ENCODE data around the gene PLPP6.

GRCh38 chr9:4667681-4668080 lies 5.6 kb downstream of the PLPP6 start:
- no peak for TF ChIP-seq POLR2AphosphoS5 (IDR thresholded peaks at IDR 0.05)
- TF ChIP-seq, protein P1, sequence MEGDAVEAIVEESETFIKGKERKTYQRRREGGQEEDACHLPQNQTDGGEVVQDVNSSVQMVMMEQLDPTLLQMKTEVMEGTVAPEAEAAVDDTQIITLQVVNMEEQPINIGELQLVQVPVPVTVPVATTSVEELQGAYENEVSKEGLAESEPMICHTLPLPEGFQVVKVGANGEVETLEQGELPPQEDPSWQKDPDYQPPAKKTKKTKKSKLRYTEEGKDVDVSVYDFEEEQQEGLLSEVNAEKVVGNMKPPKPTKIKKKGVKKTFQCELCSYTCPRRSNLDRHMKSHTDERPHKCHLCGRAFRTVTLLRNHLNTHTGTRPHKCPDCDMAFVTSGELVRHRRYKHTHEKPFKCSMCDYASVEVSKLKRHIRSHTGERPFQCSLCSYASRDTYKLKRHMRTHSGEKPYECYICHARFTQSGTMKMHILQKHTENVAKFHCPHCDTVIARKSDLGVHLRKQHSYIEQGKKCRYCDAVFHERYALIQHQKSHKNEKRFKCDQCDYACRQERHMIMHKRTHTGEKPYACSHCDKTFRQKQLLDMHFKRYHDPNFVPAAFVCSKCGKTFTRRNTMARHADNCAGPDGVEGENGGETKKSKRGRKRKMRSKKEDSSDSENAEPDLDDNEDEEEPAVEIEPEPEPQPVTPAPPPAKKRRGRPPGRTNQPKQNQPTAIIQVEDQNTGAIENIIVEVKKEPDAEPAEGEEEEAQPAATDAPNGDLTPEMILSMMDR (IDR thresholded peaks at IDR 0.05) = no peak

All from breast epithelium (tissue), 3 donors.